GM19468 (cell line): Measurements from ENCODE around the gene THBS1.

Experiments
- ATAC-seq: cut with Tn5 transposase; IDR thresholded peaks from one replicate; pipeline ENCODE4 v1.9.1; 2021; ENCODE audit warnings: mild to moderate bottlenecking, moderate library complexity, moderate number of reproducible peaks; ENCODE audit not compliant: unreplicated experiment; ENCODE audit errors: extremely low read depth

THBS1 gene

DNA sequence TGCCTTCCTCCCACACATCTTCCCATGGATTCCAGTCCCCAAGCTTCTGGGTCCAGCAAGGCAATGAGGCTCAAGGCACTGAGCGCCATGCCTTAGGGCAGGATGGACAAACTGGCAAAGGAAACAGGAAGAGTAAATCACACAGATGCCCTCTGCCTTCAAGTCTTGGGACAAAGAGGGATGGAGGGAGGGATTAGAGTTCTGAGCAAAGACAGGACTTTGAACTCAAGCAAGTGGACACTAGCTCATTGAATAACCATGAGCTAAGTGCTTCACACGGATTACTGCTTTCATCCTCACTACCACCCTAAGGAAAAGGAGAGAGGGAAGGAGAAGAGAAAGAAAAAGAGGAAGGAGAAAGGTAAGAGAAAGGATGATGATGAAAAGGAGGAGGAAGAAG is 7.6 kb upstream of the THBS1 start:
- ATAC-seq = no peak

DNA sequence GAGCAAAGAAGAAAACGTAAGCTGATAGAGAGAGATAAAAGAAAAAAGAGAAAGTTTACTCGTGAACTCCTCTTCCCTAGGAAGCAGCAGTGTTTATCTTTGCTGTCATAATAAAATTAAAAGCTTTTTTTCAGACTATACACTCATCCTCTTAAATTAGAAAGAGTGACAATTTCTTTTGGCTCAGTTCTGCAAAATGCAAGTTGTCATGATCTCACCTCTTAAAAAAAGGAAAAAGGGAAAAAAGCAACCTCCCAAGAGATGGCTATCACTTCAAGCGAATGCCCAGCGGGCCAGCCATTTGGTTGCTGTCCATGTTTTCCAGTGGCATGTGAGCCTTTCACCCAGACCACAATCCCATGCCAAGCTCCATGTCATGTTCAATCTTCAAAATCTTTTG is 7.0 kb upstream of the THBS1 start:
- ATAC-seq = no peak

DNA sequence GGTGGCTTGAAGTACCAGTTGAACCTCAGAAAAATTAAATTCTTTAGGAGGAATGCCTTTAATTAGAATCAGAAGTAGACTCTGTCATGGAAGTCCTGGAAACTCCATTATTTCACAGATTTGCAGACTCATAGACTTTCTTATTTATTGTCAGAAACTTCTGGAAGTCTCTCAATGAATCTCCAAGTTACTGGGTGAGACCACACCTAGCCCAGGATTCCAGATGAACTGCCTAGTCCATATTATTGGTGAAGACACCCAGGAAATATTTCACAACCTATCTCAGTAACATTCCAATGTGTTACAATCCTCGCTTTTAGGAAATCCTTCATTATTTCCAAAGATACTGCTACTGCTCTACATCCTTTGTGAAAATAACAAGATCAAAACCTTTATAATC is 6.5 kb upstream of the THBS1 start:
- ATAC-seq = no peak

DNA sequence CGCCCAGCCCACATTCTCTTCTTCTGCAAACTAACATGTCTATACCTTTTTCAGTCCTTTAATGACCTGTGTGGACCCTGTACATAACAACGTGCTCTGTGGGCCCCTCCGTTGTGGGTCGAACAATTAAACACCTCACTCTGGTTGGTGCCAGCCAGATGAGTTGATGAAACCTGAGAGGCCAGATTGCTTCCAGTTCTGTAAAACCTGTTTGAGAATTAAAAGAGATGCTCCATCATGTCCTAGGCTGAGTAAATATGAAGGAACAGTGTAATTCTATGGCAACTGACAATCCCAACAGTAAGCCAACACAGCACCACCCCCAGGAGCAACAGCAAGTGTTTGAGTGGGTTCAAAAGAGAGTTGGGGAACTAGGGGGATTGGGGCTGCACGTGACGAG is 5.7 kb upstream of the THBS1 start:
- ATAC-seq = no peak

DNA sequence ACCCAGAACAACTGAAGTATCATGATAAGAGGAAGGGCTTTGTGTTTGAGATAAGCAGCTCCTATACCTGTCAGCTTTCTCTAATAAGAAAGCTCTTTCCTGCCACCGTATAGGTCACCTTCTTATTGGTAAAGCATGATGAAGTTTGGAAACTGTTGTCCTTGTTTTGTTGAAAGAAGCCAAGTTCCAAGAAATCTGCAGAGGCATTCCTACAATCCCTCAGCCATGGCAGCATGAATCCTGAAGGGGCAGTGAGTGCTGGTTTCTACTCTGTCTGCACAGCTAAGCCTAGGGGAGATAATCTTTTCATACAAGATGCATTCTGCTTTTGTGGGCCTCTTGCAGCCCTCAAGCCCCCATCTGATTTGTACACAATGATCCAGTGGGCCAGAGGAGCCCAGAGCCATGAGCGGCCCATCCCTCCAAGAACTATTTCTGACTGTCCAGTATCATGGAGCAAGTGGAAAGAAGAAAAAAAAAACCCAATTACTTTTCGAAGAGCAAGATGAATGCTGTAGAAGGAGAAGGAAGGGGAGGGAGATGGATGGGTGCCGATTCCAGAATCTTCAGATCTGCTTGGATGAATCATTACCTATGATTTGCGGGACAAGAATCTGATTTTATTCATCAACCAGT is 1.9 kb upstream of the THBS1 start:
- ATAC-seq = no peak

DNA sequence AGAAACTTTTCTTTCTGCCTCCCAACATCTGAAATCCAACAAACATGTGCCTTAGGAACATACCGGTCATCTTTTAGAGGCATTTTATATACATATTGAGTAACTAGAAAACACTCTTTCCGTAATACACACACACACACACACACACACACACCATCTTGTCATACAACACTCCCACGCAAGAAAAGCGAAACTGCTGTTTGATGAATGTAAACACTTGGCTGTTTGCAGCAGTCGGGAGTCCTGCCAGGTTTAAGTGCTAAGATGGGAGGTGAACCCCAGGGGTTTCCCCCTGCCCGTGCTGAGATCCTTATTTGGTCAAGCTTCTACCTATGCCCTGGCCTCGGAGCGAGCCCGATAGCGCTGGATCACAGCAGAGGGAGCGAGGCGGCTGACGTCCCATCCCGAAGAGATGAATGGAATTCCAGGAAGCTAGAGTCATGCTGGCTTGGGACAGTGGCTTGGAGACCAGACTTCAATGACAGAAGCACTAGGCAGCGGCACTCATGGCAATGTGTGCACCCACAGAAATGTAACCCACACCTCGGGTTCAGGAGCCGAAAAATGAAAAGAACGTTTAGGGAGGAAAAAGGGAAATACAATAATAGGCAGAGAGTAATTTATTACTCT is 1.3 kb upstream of the THBS1 start:
- no peak for ATAC-seq

DNA sequence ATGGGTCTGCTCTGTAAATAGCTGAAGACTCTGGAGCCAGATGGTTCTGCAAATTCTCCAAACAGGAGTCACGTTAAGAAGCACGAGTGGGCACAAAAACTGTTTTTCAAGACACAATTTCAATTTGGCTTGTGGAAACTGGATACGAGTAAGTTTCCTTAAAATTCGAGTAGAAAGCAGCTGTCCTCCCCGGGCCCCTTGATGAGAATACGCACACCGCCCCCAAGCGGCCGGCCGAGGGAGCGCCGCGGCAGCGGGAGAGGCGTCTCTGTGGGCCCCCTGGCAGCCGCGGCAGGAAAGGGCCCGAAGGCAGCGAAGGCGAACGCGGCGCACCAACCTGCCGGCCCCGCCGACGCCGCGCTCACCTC is 778 bp upstream of the THBS1 start:
- ATAC-seq = no peak

DNA sequence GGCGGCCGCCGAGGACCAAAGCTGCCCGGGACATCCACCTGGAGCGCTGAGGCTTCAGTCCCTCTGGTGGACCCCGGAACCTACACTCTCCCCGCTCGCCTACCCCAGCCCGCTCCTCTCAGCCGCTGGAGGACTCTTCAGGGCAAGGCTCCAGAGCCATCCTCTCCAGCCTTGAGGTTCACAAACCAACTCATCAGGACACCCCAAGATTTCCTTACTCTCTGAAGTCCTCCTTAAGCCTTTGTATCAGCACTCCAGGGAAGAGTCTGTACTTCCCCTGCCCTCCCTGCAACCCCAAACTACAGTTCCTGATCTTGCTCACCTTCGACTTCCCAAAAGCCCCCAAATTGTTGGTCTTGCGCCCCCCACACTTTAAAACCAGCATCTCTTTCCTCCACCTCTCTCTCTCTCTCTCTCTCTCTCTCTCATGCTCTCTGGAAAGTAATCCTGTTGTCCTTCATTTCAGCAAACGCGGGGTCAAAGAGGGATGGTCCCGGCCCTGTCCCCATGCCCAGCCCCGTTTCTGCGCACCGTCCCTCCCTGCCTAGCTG is 438 bp downstream of the THBS1 start:
- no peak for ATAC-seq

DNA sequence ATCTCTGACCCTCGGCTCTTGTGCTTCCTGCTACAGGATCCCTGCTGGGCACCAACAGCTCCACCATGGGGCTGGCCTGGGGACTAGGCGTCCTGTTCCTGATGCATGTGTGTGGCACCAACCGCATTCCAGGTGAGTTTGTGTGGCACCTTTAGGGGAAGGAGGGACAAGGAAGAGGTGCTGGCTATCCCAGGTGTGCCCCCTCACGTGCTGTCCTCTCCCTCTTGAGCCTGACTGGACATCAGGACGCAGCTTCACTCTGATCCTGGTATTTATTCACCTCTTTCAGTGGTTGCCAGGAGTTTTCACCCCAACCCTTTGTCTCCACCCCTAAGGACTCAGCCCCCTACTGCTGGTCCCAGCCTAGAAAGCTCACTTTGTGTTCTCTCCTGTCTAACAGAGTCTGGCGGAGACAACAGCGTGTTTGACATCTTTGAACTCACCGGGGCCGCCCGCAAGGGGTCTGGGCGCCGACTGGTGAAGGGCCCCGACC is 960 bp downstream of the THBS1 start:
- ATAC-seq = no peak

DNA sequence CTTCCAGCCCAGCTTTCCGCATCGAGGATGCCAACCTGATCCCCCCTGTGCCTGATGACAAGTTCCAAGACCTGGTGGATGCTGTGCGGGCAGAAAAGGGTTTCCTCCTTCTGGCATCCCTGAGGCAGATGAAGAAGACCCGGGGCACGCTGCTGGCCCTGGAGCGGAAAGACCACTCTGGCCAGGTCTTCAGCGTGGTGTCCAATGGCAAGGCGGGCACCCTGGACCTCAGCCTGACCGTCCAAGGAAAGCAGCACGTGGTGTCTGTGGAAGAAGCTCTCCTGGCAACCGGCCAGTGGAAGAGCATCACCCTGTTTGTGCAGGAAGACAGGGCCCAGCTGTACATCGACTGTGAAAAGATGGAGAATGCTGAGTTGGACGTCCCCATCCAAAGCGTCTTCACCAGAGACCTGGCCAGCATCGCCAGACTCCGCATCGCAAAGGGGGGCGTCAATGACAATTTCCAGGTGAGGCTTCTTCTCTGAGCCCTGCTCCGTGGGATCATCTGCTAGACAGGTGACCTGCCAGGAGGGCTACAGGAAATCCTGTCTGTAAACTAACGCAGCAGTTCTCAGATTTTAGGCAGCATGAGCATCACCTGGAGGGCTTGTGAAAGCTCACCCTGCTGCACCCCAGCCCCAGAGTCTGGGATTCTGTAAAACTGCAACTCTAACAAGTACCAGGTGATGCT is 1.6 kb downstream of the THBS1 start:
- no peak for ATAC-seq

DNA sequence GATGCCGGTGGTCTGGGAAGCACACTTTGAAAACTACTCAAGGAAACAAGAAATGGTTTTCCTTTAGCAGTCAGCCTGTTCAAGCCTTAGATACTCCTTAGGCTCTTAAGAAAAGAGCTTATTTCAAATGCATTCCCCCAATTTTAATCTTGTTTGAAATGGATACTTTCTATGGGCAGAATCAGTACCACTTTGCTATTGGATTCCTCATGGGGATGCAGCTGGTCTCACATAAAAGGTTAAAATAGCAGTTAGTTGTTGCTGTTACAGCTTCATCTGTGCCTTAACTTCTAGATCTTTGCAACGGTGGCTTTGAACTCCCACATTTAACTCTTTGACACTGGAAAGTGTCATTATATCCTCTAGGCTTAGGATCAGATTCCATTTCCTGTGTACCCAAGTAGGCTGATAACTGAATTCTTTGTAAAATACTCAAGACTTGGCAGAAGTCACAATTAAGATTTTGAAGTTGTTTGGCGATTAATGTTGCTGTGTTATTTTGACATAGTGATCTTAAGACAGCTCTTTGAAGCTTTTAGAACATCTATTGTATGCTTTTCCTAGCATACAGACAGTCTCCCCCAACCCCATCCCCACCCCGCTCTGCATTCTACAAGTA is 2.2 kb downstream of the THBS1 start:
- no peak for ATAC-seq

DNA sequence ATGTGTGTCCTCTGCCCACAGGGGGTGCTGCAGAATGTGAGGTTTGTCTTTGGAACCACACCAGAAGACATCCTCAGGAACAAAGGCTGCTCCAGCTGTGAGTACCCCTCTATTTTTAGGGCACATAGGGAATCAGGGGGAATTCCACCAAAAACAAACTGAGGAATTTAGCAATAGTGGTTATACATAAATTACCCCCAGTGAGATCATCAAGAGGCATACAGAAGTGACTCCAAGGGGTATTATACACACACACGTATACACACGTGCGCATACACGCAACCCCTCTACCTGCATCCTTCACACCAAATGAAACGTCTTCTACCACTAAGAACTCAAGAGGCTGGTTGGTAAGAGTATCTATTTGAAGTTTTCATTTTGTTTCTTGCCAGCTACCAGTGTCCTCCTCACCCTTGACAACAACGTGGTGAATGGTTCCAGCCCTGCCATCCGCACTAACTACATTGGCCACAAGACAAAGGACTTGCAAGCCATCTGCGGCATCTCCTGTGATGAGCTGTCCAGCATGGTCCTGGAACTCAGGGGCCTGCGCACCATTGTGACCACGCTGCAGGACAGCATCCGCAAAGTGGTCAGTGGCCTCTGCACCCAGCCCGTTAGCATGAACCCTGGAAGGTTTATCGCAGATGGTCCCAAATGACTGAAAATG is 2.9 kb downstream of the THBS1 start:
- no peak for ATAC-seq

DNA sequence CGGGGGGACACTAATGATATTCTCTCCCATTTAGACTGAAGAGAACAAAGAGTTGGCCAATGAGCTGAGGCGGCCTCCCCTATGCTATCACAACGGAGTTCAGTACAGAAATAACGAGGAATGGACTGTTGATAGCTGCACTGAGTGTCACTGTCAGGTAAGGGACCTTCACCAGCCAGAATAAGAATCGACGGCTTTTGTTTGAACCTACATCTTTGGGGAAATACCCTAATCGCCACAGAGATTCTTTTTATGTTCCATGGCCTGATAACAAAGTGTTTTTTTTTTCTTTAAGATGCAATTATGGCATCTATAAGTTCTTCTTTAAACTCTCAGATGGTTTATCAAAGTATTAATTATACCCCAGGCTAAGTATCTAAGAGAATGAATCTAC is 3.4 kb downstream of the THBS1 start:
- ATAC-seq = no peak

DNA sequence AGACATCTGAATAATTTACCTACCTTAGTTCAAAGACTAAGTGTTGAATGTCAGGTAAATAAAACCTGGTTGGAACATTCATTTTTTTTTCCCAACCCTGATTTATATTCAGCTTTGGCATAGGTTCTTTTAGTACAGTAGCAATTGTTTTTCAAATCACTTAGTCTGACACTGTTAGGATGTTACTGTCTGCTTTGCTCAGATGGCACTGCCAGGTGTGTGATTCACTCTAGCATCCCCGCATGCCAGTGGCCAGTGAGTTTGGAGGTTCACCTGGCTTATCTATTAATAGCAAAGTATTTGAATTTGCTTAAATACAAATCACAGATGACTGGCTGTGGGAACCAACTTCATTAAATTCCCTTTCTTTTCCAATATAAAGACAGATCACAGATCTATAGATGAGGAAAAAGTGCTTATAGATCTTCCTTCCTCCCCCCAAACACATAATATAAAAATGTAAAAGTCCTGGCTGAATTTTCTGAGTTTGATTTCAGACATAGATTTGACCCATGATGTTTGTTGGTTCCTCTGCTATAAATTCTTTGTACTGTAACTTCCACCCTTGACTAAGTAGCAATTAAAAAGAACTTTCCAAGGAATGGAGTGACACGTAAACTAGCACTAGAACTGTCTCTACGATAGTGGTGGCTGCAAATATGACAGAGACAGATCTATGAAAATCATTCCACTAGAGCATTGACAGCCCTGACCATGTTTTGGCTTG is 3.9 kb downstream of the THBS1 start:
- ATAC-seq = no peak

DNA sequence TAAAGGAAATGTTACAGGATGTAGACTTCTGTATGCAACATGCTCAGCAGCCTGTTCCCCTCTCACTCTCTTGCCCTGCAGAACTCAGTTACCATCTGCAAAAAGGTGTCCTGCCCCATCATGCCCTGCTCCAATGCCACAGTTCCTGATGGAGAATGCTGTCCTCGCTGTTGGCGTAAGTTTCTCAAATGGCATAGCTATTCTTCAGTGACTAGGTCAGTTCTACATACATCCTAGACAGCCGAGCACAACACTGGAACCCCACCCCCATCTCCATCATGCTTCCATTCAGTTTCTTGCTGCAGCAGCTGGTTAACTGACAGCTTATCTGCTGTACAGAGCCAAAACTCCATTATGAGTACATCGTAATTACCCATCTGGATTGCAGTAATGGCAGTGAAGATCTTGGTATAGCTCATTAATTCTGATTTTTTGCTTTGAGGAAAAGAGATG is 4.5 kb downstream of the THBS1 start:
- ATAC-seq = no peak

DNA sequence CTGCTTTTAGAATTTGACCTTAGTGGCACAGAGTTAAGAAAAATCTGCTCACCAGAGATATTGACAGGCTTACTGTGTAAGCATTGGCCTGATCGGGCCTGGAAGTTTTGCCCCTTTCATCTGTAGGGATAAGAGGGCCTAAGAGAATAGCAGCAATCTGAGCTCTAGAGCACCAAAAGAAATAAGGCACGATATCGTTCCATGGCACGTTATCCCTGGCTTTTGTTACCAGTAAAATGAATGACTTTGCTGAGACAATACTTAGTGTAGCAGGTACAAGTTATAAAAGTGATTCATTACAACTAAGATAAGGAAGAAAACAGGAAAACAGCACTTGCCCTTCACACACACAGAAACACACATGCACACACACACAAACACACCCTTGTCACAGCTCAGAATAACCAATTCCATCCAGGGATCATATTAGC is 5.0 kb downstream of the THBS1 start:
- ATAC-seq = no peak

DNA sequence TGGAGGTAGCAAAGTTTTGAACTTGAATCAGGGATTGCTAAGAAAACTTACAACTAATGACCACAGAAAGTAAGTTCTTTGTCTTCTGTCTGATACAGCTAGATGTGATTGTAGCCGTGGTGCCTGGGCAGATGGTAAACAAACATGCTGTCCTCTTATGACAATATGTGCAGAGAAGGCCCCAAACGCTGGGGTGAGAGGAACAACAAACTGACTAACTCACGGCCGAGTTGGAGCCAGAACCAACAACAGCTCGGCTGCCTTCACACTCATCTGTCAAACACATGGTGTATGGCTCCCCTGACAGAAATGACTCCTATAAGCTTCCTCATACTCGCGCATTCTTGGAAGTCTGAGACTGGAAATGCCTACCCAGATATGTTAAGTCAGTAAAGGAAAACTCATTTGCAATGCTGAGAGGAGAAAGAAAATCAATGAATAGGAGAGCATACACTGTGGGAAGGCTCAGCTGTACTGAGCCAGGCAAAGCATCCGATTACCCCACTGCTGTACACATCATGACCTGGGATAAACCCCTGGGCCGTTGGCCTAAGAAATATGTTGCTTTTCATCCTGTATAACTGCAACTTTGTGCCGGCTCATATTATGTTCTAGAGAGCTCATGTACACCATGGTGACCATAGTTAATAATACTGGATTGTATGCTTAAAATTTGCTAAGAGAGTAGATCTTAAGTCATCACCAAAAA is 5.7 kb downstream of the THBS1 start:
- no peak for ATAC-seq

DNA sequence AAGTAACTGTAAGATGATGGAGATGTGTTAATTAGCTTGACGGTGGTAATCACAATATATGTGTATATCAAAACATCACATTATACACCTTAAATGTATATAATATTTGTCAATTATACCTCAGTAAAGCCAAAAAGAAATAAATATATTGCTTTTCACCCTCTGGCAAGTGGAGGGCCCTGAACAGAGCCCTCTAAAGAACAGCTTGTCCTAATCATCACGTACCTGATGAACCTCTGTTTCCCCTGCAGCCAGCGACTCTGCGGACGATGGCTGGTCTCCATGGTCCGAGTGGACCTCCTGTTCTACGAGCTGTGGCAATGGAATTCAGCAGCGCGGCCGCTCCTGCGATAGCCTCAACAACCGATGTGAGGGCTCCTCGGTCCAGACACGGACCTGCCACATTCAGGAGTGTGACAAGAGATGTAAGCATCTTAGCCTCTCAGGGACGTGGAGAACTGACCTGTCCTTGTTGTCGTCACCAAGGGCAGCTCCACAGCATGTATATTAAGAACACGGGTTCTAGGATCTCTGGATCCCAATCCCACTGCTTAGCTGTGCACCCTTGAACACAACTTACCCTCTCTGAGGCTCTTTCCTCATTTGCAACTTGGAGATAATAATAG is 6.3 kb downstream of the THBS1 start:
- no peak for ATAC-seq
